H9 (cell line): Measurements from ENCODE around the gene NR3C2. TPM values are rescaled to one million over a fixed set of nuclear protein-coding genes. Genes with fewer than 3 reads are reported as not detected.

Source experiments
- DNase-seq: peaks from one replicate; pipeline ENCODE4 v3.0.0-alpha.2; 2017
- H2AFZ ChIP-seq: one replicate; pipeline ENCODE4 v1.6.1; 2013; ENCODE audit warnings: mild to moderate bottlenecking, low read length, control low read depth, moderate library complexity
- H2AK5ac ChIP-seq: 2 replicates; pipeline ENCODE4 v1.6.1; 2013; ENCODE audit warnings: low read length, control low read depth, mixed read lengths; ENCODE audit not compliant: insufficient read length
- H2BK120ac ChIP-seq: one replicate; pipeline ENCODE4 v1.6.1; 2013; ENCODE audit warnings: low read depth, mild to moderate bottlenecking, low read length, control low read depth, inconsistent platforms; ENCODE audit not compliant: poor library complexity, severe bottlenecking
- H2BK12ac ChIP-seq: 2 replicates; pipeline ENCODE4 v1.6.1; 2013; ENCODE audit warnings: low read length, control low read depth, mixed read lengths, low read depth; ENCODE audit not compliant: insufficient read length
- H2BK15ac ChIP-seq: 2 replicates; pipeline ENCODE4 v1.6.1; 2013; ENCODE audit warnings: low read depth, low read length, control low read depth
- H2BK20ac ChIP-seq: one replicate; pipeline ENCODE4 v1.6.1; 2013; ENCODE audit warnings: low read depth, mild to moderate bottlenecking, low read length, control low read depth, inconsistent platforms; ENCODE audit not compliant: poor library complexity, severe bottlenecking
- H2BK5ac ChIP-seq: 2 replicates; pipeline ENCODE4 v1.6.1; 2013; ENCODE audit warnings: low read length, control low read depth, mixed read lengths; ENCODE audit not compliant: insufficient read length
- H3K14ac ChIP-seq: 2 replicates; pipeline ENCODE4 v1.6.1; 2013; ENCODE audit warnings: low read length, control low read depth; ENCODE audit not compliant: insufficient read depth
- H3K18ac ChIP-seq: 2 replicates; pipeline ENCODE4 v1.6.1; 2013; ENCODE audit warnings: low read depth, mild to moderate bottlenecking, mixed read lengths, low read length, control low read depth; ENCODE audit not compliant: insufficient read length
- H3K23ac ChIP-seq: 2 replicates; pipeline ENCODE4 v1.6.1; 2013; ENCODE audit warnings: low read length, control low read depth, mixed read lengths, low read depth; ENCODE audit not compliant: insufficient read length
- H3K23me2 ChIP-seq: 2 replicates; pipeline ENCODE4 v1.6.1; 2013; ENCODE audit warnings: low read depth, mild to moderate bottlenecking, mixed read lengths, low read length, control low read depth; ENCODE audit not compliant: insufficient read length, poor library complexity, severe bottlenecking
- H3K27ac ChIP-seq: 2 replicates; pipeline ENCODE4 v1.5.1; 2013; ENCODE audit warnings: low read length, control low read depth, mixed read lengths, low read depth; ENCODE audit not compliant: insufficient read length
- H3K27me3 ChIP-seq: 2 replicates; pipeline ENCODE4 v1.6.1; 2013; ENCODE audit warnings: low read length, control low read depth, inconsistent platforms; ENCODE audit not compliant: insufficient read depth
- H3K4ac ChIP-seq: 2 replicates; pipeline ENCODE4 v1.6.1; 2013; ENCODE audit warnings: low read depth, mild to moderate bottlenecking, control low read depth, inconsistent platforms, low read length, moderate library complexity
- H3K4me1 ChIP-seq: 2 replicates; pipeline ENCODE4 v1.6.1; 2013; ENCODE audit warnings: low read length, control low read depth, inconsistent platforms; ENCODE audit not compliant: insufficient read depth
- H3K4me2 ChIP-seq: 2 replicates; pipeline ENCODE4 v1.6.1; 2013; ENCODE audit warnings: low read length, control low read depth, mixed read lengths; ENCODE audit not compliant: insufficient read length, insufficient read depth
- H3K56ac ChIP-seq: 2 replicates; pipeline ENCODE4 v1.6.1; 2013; ENCODE audit warnings: low read depth, mild to moderate bottlenecking, mixed read lengths, low read length, control low read depth; ENCODE audit not compliant: insufficient read length
- H3K79me1 ChIP-seq: 2 replicates; pipeline ENCODE4 v1.6.1; 2013; ENCODE audit warnings: low read depth, mild to moderate bottlenecking, moderate library complexity, low read length, control low read depth, inconsistent platforms; ENCODE audit not compliant: insufficient read depth, poor library complexity, severe bottlenecking
- H3K79me2 ChIP-seq: 2 replicates; pipeline ENCODE4 v1.6.1; 2013; ENCODE audit warnings: low read length, control low read depth, inconsistent platforms; ENCODE audit not compliant: insufficient read depth
- H3K9ac ChIP-seq: 2 replicates; pipeline ENCODE4 v1.6.1; 2013; ENCODE audit warnings: low read length, control low read depth, mixed read lengths; ENCODE audit not compliant: insufficient read length; ENCODE audit errors: extremely low read depth
- H3K9me3 ChIP-seq: one replicate; pipeline ENCODE4 v1.6.1; 2013; ENCODE audit warnings: low read depth, low read length, inconsistent platforms; ENCODE audit not compliant: control insufficient read depth
- H3T11ph ChIP-seq: one replicate; pipeline ENCODE4 v1.6.1; 2013; ENCODE audit warnings: mild to moderate bottlenecking, low read length, control low read depth, inconsistent platforms
- H4K20me1 ChIP-seq: one replicate; pipeline ENCODE4 v1.6.1; 2013; ENCODE audit not compliant: control insufficient read depth, insufficient read length, insufficient read depth
- H4K5ac ChIP-seq: 2 replicates; pipeline ENCODE4 v1.6.1; 2013; ENCODE audit warnings: low read depth, mild to moderate bottlenecking, mixed read lengths, low read length, control low read depth; ENCODE audit not compliant: insufficient read length
- H4K8ac ChIP-seq: replicated peaks from 2 replicates; pipeline ENCODE4 v1.6.1; 2013; ENCODE audit warnings: low read length, control low read depth, mixed read lengths, low read depth; ENCODE audit not compliant: insufficient read length
- H4K91ac ChIP-seq: 2 replicates; pipeline ENCODE4 v1.6.1; 2013; ENCODE audit warnings: low read depth, mild to moderate bottlenecking, moderate library complexity, mixed read lengths, low read length, control low read depth; ENCODE audit not compliant: insufficient read length
- H3K27ac Mint-ChIP-seq, 3 experiments: 2 replicates in 2 of 3; 3 replicates in 1 of 3; pipeline ENCODE4 v1.8.0; 2020 to 2021; ENCODE audit warnings: mixed read lengths in 3 of 3, mild to moderate bottlenecking in 1 of 3, moderate library complexity in 1 of 3
- H3K27me3 Mint-ChIP-seq: 2 replicates; pipeline ENCODE4 v1.8.0; 2021; ENCODE audit warnings: low read depth, mild to moderate bottlenecking, moderate library complexity, mixed read lengths
- H3K36me3 Mint-ChIP-seq, 3 experiments: 2 replicates in 2 of 3; 3 replicates in 1 of 3; pipeline ENCODE4 v1.8.0; 2020 to 2021; ENCODE audit warnings: low read depth in 3 of 3, mixed read lengths in 3 of 3; ENCODE audit not compliant: insufficient read depth in 1 of 3
- H3K4me1 Mint-ChIP-seq, 2 experiments: 2 replicates each; pipeline ENCODE4 v1.8.0; 2020; ENCODE audit warnings: mixed read lengths in 2 of 2
- H3K4me3 Mint-ChIP-seq, 2 experiments: 2 replicates in 1 of 2; 3 replicates in 1 of 2; pipeline ENCODE4 v1.8.0; 2020 to 2021; ENCODE audit warnings: mild to moderate bottlenecking in 2 of 2, mixed read lengths in 2 of 2, moderate library complexity in 1 of 2
- H3K9me3 Mint-ChIP-seq, 2 experiments: 2 replicates in 1 of 2; 3 replicates in 1 of 2; pipeline ENCODE4 v1.8.0; 2020; ENCODE audit warnings: mild to moderate bottlenecking in 2 of 2, mixed read lengths in 2 of 2, moderate library complexity in 1 of 2
- WGBS: extraction: QIAGEN DNeasy Blood & Tissue Kit; methylation state at CpG from one replicate; pipeline ENCODE4 v1.1.7; 2013; ENCODE audit warnings: missing lambda C conversion rate, low lambda C conversion rate, mixed read lengths; ENCODE audit not compliant: insufficient read length; ENCODE audit errors: extremely low coverage; 5-methylcytosine and 5-hydroxymethylcytosine counted together
- total RNA-seq: library from RNA; stranded (reverse); gene quantifications from 2 replicates; pipeline ENCODE4 v1.2.1, GENCODE V29; 2021
- TF ChIP-seq, protein P1 (sequence below): fragments of 200-600 bp; sonication (generic); conservative IDR thresholded peaks from 3 replicates; pipeline ENCODE4 v1.8.0; 2021; ENCODE audit warnings: antibody characterized with exemption, mild to moderate bottlenecking

Gene NR3C2
- total RNA-seq, 1 experiment from 2014 or later: 1.4 TPM

GRCh38 chr4:148065075-148065474 lies 377.1 kb downstream of the NR3C2 start:
- Histone ChIP-seq H3K9me3 (no peaks in the 10 kb centered on the region), H3K79me1 (no peaks in the 10 kb centered on the region), H2BK12ac (no peak overlapping the region), H3K27ac (no peak overlapping the region), H4K8ac (no peak overlapping the region), H3K23ac (no peak overlapping the region), H4K20me1 (no peaks in the 10 kb centered on the region), H2BK120ac (no peak overlapping the region), H2AK5ac (no peak overlapping the region), H2BK20ac (no peak overlapping the region), H3K23me2 (no peaks in the 10 kb centered on the region), H3T11ph (no peak overlapping the region), H3K4ac (no peak overlapping the region), H3K4me2 (no peak overlapping the region), H2AFZ (no peak overlapping the region), H3K56ac (no peak overlapping the region), H3K9ac (no peak overlapping the region), H3K14ac (no peak overlapping the region), H2BK15ac (no peak overlapping the region), H2BK5ac (no peak overlapping the region), H3K4me1 (no peaks in the 10 kb centered on the region; the same call in 1 of the 2 replicates), H4K5ac (no peak overlapping the region), H4K91ac (no peak overlapping the region), H3K18ac (no peak overlapping the region), H3K27me3 (no peaks in the 10 kb centered on the region), H3K79me2 (no peaks in the 10 kb centered on the region)
- no peak for DNase-seq
- Mint-ChIP-seq H3K4me3 (no peak overlapping the region), H3K36me3 (no peaks in the 10 kb centered on the region), H3K9me3 (no peaks in the 10 kb centered on the region), H3K27me3 (no peaks in the 10 kb centered on the region), H3K27ac (no peak overlapping the region), H3K4me1 (peaks cover 23 to 34% of the 10 kb centered on the region in 2 experiments)
- no CpG with 5 or more reads among the region's 5 CpGs for WGBS
- TF ChIP-seq, protein P1, sequence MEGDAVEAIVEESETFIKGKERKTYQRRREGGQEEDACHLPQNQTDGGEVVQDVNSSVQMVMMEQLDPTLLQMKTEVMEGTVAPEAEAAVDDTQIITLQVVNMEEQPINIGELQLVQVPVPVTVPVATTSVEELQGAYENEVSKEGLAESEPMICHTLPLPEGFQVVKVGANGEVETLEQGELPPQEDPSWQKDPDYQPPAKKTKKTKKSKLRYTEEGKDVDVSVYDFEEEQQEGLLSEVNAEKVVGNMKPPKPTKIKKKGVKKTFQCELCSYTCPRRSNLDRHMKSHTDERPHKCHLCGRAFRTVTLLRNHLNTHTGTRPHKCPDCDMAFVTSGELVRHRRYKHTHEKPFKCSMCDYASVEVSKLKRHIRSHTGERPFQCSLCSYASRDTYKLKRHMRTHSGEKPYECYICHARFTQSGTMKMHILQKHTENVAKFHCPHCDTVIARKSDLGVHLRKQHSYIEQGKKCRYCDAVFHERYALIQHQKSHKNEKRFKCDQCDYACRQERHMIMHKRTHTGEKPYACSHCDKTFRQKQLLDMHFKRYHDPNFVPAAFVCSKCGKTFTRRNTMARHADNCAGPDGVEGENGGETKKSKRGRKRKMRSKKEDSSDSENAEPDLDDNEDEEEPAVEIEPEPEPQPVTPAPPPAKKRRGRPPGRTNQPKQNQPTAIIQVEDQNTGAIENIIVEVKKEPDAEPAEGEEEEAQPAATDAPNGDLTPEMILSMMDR: no peak
